PC-3 (cell line): Measurements from ENCODE around the gene MKLN1.

Experiments used
- CTCF ChIP-seq: fragments of 300-600 bp; sonication (generic); conservative IDR thresholded peaks from 2 replicates; pipeline ENCODE4 v1.5.1; 2017; ENCODE audit warnings: antibody characterized with exemption, low read depth, mild to moderate bottlenecking, low read length
- EZH2 ChIP-seq: fragments of 300-600 bp; sonication (generic); IDR thresholded peaks from one replicate; pipeline ENCODE4 v1.6.1; 2017; ENCODE audit warnings: antibody characterized with exemption, mild to moderate bottlenecking, low read length; ENCODE audit not compliant: unreplicated experiment

- TF ChIP-seq CTCF: no peak
- TF ChIP-seq EZH2: no peak
Observed at GRCh38 chr7:131462059-131462458, 134.4 kb downstream of the MKLN1 start.
